ENCODE measurements around the gene SFT2D3. TPM values are rescaled to one million over a fixed set of nuclear protein-coding genes. Genes with fewer than 3 reads are reported as not detected.
"Not testable (repeated sequence)": the region's sequence is repeated elsewhere in the genome, so short reads cannot be mapped to it uniquely, and the experiment has no call there.

Gene SFT2D3
- total and polyA plus RNA-seq, 8 donors = 2.7 to 5.7 (median 3.7) TPM

GRCh38 chr2:127739800-127740199 lies 38.5 kb downstream of the SFT2D3 start:
- intact Hi-C loops (cut with DNase I) = no loop called here
- WGBS, 2 donors = 91 to 100% methylated on average over 1 of the region's 1 CpG

GRCh38 chr2:127740665-127741288 lies 39.5 kb downstream of the SFT2D3 start:
- Histone ChIP-seq H3K4me1 (peaks cover 16 to 17% (median 17%) of the 10 kb centered on the region in 3 donors), H3K27me3 (no peaks in the 10 kb centered on the region), H3K27ac (no peak overlapping the region), H3K4me3 (no peak overlapping the region), H3K36me3 (peaks cover 0 to 10% (median 0%) of the 10 kb centered on the region in 3 donors), H3K9me3 (no peaks in the 10 kb centered on the region)
- WGBS, 2 donors = 95 to 99% methylated on average over 3 of the region's 3 CpGs
- intact Hi-C loops (cut with DNase I) = no loop called here
- no peak for FAIRE-seq
- TF ChIP-seq CTCF (IDR thresholded peaks at IDR 0.05) = no peak
- DNase-seq = no peak
- peak in 1 of 4 donors; percentile 27 for ATAC-seq

More at GRCh38 chr2:127739800-127740199, 38.5 kb downstream of the SFT2D3 start:
- H3K36me3 ChIP-seq = peaks cover 0 to 7% (median 0%) of the 10 kb centered on the region in 3 donors
- no peaks in the 10 kb centered on the region for H3K27me3 ChIP-seq
- no peaks in the 10 kb centered on the region for H3K9me3 ChIP-seq
- FAIRE-seq = no peak
- peaks cover 17 to 24% (median 22%) of the 10 kb centered on the region in 3 donors for H3K4me1 ChIP-seq
- no peak for ATAC-seq
- H3K27ac ChIP-seq = no peak overlapping the region
- no peak for TF ChIP-seq CTCF (IDR thresholded peaks at IDR 0.05)
- no peak for DNase-seq
- H3K4me3 ChIP-seq = no peak overlapping the region

- intact Hi-C loops (cut with DNase I) = no loop called here
- Histone ChIP-seq H3K4me3 (no peak overlapping the region), H3K4me1 (peaks cover 0 to 5% (median 0%) of the 10 kb centered on the region in 3 donors), H3K36me3 (peaks cover 0 to 10% (median 0%) of the 10 kb centered on the region in 3 donors), H3K27me3 (no peaks in the 10 kb centered on the region), H3K9me3 (no peaks in the 10 kb centered on the region), H3K27ac (no peak overlapping the region)
- no peak for TF ChIP-seq CTCF (IDR thresholded peaks at IDR 0.05)
- ATAC-seq = no peak
- DNase-seq = no peak
- FAIRE-seq = no peak
- 83% methylated on average over 3 of the region's 3 CpGs for WGBS, 2 donors
Observed at GRCh38 chr2:127743477-127744026, 42.3 kb downstream of the SFT2D3 start.

GRCh38 chr2:127747621-127748020 lies 46.3 kb downstream of the SFT2D3 start:
- no peak overlapping the region for H3K27ac ChIP-seq
- ATAC-seq (no peak), FAIRE-seq (no peak), DNase-seq (no peak)
- no peak overlapping the region for H3K4me3 ChIP-seq
- H3K36me3 ChIP-seq = peaks cover 0 to 10% (median 0%) of the 10 kb centered on the region in 3 donors
- intact Hi-C loops (cut with DNase I) = no loop called here
- no peak for TF ChIP-seq CTCF (IDR thresholded peaks at IDR 0.05)
- no peaks in the 10 kb centered on the region for H3K4me1 ChIP-seq
- no peaks in the 10 kb centered on the region for H3K9me3 ChIP-seq
- WGBS, 2 donors = 95 to 96% methylated on average over 5 of the region's 5 CpGs
- no peaks in the 10 kb centered on the region for H3K27me3 ChIP-seq

GRCh38 chr2:127749537-127749936 lies 48.2 kb downstream of the SFT2D3 start:
- H3K9me3 ChIP-seq; H3K4me3 ChIP-seq; H3K27ac ChIP-seq; H3K4me1 ChIP-seq; H3K36me3 ChIP-seq; intact Hi-C loops (cut with DNase I); FAIRE-seq; DNase-seq; H3K27me3 ChIP-seq: not testable (repeated sequence)
- 90 to 92% methylated on average over 5 of the region's 5 CpGs for WGBS, 2 donors
- ATAC-seq = peak in 1 of 4 donors; percentile 52

Data from pancreas (tissue), 10 donors.